Omental fat pad (tissue), 4 donors: ENCODE data around the gene PFN1. TPM values are rescaled to one million over a fixed set of nuclear protein-coding genes. Genes with fewer than 3 reads are reported as not detected.
"Not testable (repeated sequence)": the region's sequence is repeated elsewhere in the genome, so short reads cannot be mapped to it uniquely, and the experiment has no call there.

Source experiments
- ATAC-seq: fragments of 150-250 bp; one replicate; pipeline ENCODE4 v1.9.1; 2016; ENCODE audit warnings: mild to moderate bottlenecking, moderate library complexity; ENCODE audit not compliant: low FRiP score
- DNase-seq: peaks from one replicate; pipeline ENCODE4 v3.0.0-alpha.2; 2019; ENCODE audit warnings: low spot score
- total RNA-seq, 4 donors: library from RNA; depleted of rRNA; stranded (reverse); fragments of >200 nt; gene quantifications; one replicate each; pipeline ENCODE4 v1.1.0, GENCODE V29; 2016
- TF ChIP-seq, protein P1 (sequence below), 3 donors: fragments of 450-650 bp; IDR thresholded peaks; one replicate each; pipeline ENCODE4 v1.5.1; 2016 to 2017; ENCODE audit warnings: antibody characterized with exemption in 3 of 3, mild to moderate bottlenecking in 3 of 3, moderate library complexity in 2 of 3

PFN1 gene
- total RNA-seq, 4 donors from 2014 or later: 444 to 699 (median 616) TPM

- ATAC-seq: no peak
- no peak for DNase-seq
- TF ChIP-seq, protein P1, sequence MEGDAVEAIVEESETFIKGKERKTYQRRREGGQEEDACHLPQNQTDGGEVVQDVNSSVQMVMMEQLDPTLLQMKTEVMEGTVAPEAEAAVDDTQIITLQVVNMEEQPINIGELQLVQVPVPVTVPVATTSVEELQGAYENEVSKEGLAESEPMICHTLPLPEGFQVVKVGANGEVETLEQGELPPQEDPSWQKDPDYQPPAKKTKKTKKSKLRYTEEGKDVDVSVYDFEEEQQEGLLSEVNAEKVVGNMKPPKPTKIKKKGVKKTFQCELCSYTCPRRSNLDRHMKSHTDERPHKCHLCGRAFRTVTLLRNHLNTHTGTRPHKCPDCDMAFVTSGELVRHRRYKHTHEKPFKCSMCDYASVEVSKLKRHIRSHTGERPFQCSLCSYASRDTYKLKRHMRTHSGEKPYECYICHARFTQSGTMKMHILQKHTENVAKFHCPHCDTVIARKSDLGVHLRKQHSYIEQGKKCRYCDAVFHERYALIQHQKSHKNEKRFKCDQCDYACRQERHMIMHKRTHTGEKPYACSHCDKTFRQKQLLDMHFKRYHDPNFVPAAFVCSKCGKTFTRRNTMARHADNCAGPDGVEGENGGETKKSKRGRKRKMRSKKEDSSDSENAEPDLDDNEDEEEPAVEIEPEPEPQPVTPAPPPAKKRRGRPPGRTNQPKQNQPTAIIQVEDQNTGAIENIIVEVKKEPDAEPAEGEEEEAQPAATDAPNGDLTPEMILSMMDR (IDR thresholded peaks at IDR 0.05): no peak
Observed at GRCh38 chr17:4935650-4936049, 12.7 kb downstream of the PFN1 start.

DNA sequence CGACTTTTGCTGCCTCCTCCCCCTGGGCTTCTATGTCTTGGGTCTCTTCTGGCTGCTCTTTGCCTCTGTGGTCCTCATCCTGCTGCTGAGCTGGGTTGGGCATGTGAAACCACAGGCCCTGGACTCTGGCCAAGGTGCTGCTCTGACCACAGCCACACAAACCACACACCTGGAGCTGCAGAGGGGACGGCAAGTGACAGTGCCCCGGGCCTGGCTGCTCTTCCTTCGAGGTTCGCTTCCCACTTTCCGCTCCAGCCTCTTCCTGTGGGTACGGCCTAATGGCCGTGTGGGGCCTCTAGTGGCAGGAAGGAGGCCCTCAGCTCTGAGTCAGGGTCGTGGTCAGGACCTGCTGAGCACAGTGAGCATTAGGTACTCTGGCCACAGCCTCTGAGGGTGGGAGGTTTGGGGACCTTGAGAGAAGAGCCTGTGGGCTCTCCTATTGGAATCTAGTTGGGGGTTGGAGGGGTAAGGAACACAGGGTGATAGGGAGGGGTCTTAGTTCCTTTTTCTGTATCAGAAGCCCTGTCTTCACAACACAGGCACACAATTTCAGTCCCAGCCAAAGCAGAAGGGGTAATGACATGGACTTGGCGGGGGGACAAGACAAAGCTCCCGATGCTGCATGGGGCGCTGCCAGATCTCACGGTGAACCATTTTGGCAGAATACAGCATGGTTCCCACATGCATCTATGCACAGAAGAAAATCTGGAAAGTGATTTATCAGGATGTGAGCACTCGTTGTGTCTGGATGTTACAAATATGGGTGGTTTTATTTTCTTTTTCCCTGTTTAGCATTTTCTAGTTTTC, 14.0 kb downstream of the PFN1 start:
- TF ChIP-seq, protein P1 (IDR thresholded peaks at IDR 0.05): no peak
- DNase-seq (no peak), ATAC-seq (no peak)

- no peak for ATAC-seq
- no peak for DNase-seq
- TF ChIP-seq, protein P1 (IDR thresholded peaks at IDR 0.05): no peak
Observed at GRCh38 chr17:4933646-4934045, 14.7 kb downstream of the PFN1 start.

- TF ChIP-seq, protein P1 (IDR thresholded peaks at IDR 0.05): no peak
- ATAC-seq (no peak), DNase-seq (no peak)
Observed at GRCh38 chr17:4932756-4933155, 15.6 kb downstream of the PFN1 start.

GRCh38 chr17:4931963-4932362, 16.4 kb downstream of the PFN1 start, which contains the start of gene GP1BA:
Gene GP1BA (plus strand): TSS chr17:4932277. CDS start chr17:4932605, 328 bp downstream.
- TF ChIP-seq, protein P1 (IDR thresholded peaks at IDR 0.05): no peak
- ATAC-seq: no peak
- no peak for DNase-seq

DNA sequence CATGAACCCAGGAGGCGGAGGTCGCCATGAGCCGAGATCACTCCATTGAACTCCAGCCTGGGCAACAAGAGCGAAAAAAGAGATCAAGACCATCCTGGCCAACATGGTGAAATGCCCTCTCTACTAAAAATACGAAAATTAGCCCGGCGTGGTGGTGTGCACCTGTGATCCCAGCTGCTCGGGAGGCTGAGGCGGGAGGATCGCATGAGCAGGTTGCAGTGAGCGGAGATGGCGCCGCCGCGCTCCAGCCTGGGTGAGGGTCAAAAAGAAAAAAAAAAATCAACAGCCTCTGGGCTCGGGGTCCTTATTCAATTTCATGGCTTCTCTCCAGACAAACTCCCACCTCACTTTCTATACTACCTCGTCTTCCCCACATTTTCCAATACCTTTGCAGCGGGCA, 19.4 kb downstream of the PFN1 start:
- no peak for DNase-seq
- TF ChIP-seq, protein P1 (IDR thresholded peaks at IDR 0.05): no peak
- no peak for ATAC-seq

DNA sequence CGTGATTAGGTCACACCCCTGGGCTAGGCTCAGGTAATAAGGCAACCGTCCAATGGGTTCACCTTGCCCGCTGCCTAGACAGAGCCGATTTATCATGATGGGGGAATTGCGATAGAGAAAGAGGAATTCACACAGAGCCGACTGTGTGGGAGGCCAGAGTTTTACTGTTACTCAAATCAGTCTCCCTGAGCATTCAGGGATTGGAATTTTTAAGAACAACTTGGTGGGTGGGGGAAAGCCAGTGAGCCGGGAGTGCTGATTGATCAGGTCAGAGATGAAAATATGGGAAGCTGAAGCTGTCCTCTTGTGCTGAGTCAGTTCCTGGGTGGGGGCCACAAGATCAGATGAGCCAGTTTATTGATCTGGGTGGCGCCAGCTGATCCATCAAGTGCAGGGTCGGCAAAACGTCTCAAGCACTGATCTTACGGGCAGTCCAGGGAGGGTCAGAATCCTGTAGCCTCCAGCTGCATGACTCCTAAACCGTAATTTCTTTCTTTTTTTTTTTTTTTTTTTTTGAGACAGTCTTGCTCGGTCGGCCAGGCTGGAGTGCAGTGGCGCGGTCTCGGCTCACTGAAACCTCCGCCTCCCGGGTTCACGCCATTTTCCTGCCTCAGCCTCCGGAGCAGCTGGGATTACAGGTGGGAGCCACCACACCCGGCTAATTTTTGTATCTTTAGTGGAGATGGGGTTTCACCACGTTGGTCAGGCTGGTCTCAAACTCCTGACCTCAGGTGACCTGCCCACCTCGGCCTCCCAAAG, 21.6 kb downstream of the PFN1 start:
- not testable (repeated sequence) for ATAC-seq, DNase-seq
